IMR-90 (cell line): ENCODE data around the gene OPN5. TPM values are rescaled to one million over a fixed set of nuclear protein-coding genes. Genes with fewer than 3 reads are reported as not detected.

Experiments used
- ATAC-seq: fragments of 200-7000 bp; cut with Tn5 transposase; 2 replicates; pipeline ENCODE4 v1.9.1; 2020; ENCODE audit warnings: low read depth, mild to moderate bottlenecking, moderate library complexity
- BruUV-seq: library from RNA; stranded (reverse); fragments of 400-500 nt; replicated peaks from 2 replicates; lab custom pipeline; 2021; lab: Mats Ljungman, UMichigan
- CTCF ChIA-PET: fragments of 300-600 bp; formaldehyde crosslinking; extraction: SDS; loops from one replicate; lab custom pipeline; 2021; ENCODE audit warnings: antibody characterized with exemption; lab: Yijun Ruan, JAX
- POLR2A ChIA-PET: fragments of 300-600 bp; sonication (Branson Sonifier 250); formaldehyde crosslinking; loops from one replicate; lab custom pipeline; 2022; ENCODE audit warnings: antibody characterized with exemption; ENCODE audit not compliant: unreplicated experiment; lab: Charles Lee
- DNase-seq: peaks from one replicate; pipeline ENCODE4 v3.0.0; 2013
- H2AFZ ChIP-seq: replicated peaks from 2 replicates; pipeline ENCODE3; 2013; ENCODE audit warnings: low read length, mild to moderate bottlenecking; ENCODE audit not compliant: poor library complexity
- H2AK5ac ChIP-seq: 2 replicates; pipeline ENCODE4 v1.6.1; 2013; ENCODE audit warnings: low read depth, low read length, inconsistent platforms
- H2AK9ac ChIP-seq: replicated peaks from 2 replicates; pipeline ENCODE3; 2013; ENCODE audit warnings: mild to moderate bottlenecking, low read depth, low read length, moderate library complexity; ENCODE audit not compliant: poor library complexity
- H2BK120ac ChIP-seq: 2 replicates; pipeline ENCODE4 v1.6.1; 2013; ENCODE audit warnings: low read depth, low read length, inconsistent platforms
- H2BK15ac ChIP-seq: 3 replicates; pipeline ENCODE4 v1.6.1; 2013; ENCODE audit warnings: low read depth, low read length, inconsistent platforms
- H2BK20ac ChIP-seq: 2 replicates; pipeline ENCODE4 v1.6.1; 2013; ENCODE audit warnings: low read depth, mild to moderate bottlenecking, inconsistent platforms, low read length, moderate library complexity
- H2BK5ac ChIP-seq: 2 replicates; pipeline ENCODE4 v1.6.1; 2013; ENCODE audit warnings: mild to moderate bottlenecking, low read depth, low read length, inconsistent platforms; ENCODE audit not compliant: poor library complexity, severe bottlenecking
- H3K14ac ChIP-seq: replicated peaks from 2 replicates; pipeline ENCODE4 v1.6.1; 2013; ENCODE audit warnings: low read depth, low read length, inconsistent platforms
- H3K18ac ChIP-seq: 2 replicates; pipeline ENCODE4 v1.6.1; 2013; ENCODE audit warnings: low read depth, low read length, control low read depth
- H3K23ac ChIP-seq: 2 replicates; pipeline ENCODE4 v1.6.1; 2013; ENCODE audit warnings: low read depth, low read length, inconsistent platforms
- H3K27ac ChIP-seq: 2 replicates; pipeline ENCODE4 v1.5.1; 2013; ENCODE audit warnings: mild to moderate bottlenecking, control low read depth, low read length; ENCODE audit not compliant: insufficient read depth
- H3K27me3 ChIP-seq: 2 replicates; pipeline ENCODE4 v1.6.1; 2013; ENCODE audit warnings: low read length; ENCODE audit not compliant: control insufficient read depth, insufficient read depth
- H3K36me3 ChIP-seq: 2 replicates; pipeline ENCODE4 v1.6.1; 2013; ENCODE audit warnings: low read length, mixed read lengths; ENCODE audit not compliant: control insufficient read depth, insufficient read depth
- H3K4ac ChIP-seq: 2 replicates; pipeline ENCODE4 v1.6.1; 2013; ENCODE audit warnings: low read depth, low read length, inconsistent platforms
- H3K4me1 ChIP-seq: 2 replicates; pipeline ENCODE4 v1.6.1; 2013; ENCODE audit warnings: low read length, mixed read lengths; ENCODE audit not compliant: control insufficient read depth, insufficient read depth
- H3K4me2 ChIP-seq: 2 replicates; pipeline ENCODE4 v1.6.1; 2013; ENCODE audit warnings: low read depth, mild to moderate bottlenecking, control low read depth, low read length, moderate library complexity
- H3K4me3 ChIP-seq: 2 replicates; pipeline ENCODE4 v1.5.1; 2013; ENCODE audit warnings: low read depth, mild to moderate bottlenecking, control low read depth, low read length, moderate library complexity; ENCODE audit not compliant: insufficient read depth
- H3K56ac ChIP-seq: 2 replicates; pipeline ENCODE4 v1.6.1; 2013; ENCODE audit warnings: low read length, inconsistent platforms; ENCODE audit not compliant: insufficient read depth; ENCODE audit errors: extremely low read depth
- H3K79me1 ChIP-seq, 2 experiments: 2 replicates each; pipeline ENCODE4 v1.6.1; 2013; ENCODE audit warnings: low read length in 2 of 2, inconsistent platforms in 1 of 2, low read depth in 1 of 2
- H3K9ac ChIP-seq: 2 replicates; pipeline ENCODE4 v1.6.1; 2013; ENCODE audit warnings: low read depth, low read length, control low read depth
- H3K9me1 ChIP-seq: 2 replicates; pipeline ENCODE4 v1.6.1; 2013; ENCODE audit warnings: low read length, inconsistent platforms; ENCODE audit not compliant: insufficient read depth
- H3K9me3 ChIP-seq: 2 replicates; pipeline ENCODE4 v1.6.1; 2013; ENCODE audit warnings: low read length; ENCODE audit not compliant: control insufficient read depth, insufficient read depth
- H4K20me1 ChIP-seq: 2 replicates; pipeline ENCODE4 v1.6.1; 2013; ENCODE audit warnings: low read length, inconsistent platforms; ENCODE audit not compliant: insufficient read depth
- H4K5ac ChIP-seq: 2 replicates; pipeline ENCODE4 v1.6.1; 2013; ENCODE audit warnings: mild to moderate bottlenecking, low read depth, low read length, control low read depth
- H4K8ac ChIP-seq, 2 experiments: 2 replicates each; pipeline ENCODE4 v1.6.1; 2013; ENCODE audit warnings: low read depth in 2 of 2, low read length in 2 of 2, control low read depth in 1 of 2, inconsistent platforms in 1 of 2
- H4K91ac ChIP-seq: 2 replicates; pipeline ENCODE4 v1.6.1; 2013; ENCODE audit warnings: low read depth, low read length, inconsistent platforms; ENCODE audit not compliant: insufficient read depth
- CTCF ChIP-seq: conservative IDR thresholded peaks from 2 replicates; pipeline ENCODE4 v1.5.1; 2012; ENCODE audit warnings: mild to moderate bottlenecking, low read depth, low read length, improper control_type of control experiment
- NFE2L2 ChIP-seq: fragments of 150-350 bp; IDR thresholded peaks from 2 replicates; pipeline ENCODE4 v1.6.1; 2016; ENCODE audit warnings: low read depth, mild to moderate bottlenecking, low read length
- RFX5 ChIP-seq: IDR thresholded peaks from 2 replicates; pipeline ENCODE4 v1.8.0; 2012; ENCODE audit warnings: low read depth, mild to moderate bottlenecking, low read length, moderate library complexity
- SMC3 ChIP-seq: fragments of 150-350 bp; IDR thresholded peaks from 2 replicates; pipeline ENCODE4 v1.6.1; 2016; ENCODE audit warnings: low read depth, mild to moderate bottlenecking, antibody characterized with exemption, low read length, moderate library complexity
- WGBS, 2 experiments: methylation state at CpG; one replicate each; pipeline versions ENCODE4 v1.1.5 to v1.1.7; 2013; ENCODE audit warnings: missing lambda C conversion rate in 2 of 2; ENCODE audit not compliant: insufficient read length in 1 of 2; ENCODE audit errors: extremely low coverage in 2 of 2; 5-methylcytosine and 5-hydroxymethylcytosine counted together
- dilution Hi-C: fragments of 300-500 bp; cut with HindIII; formaldehyde crosslinking; loops from one replicate; pipeline ENCODE4 v1.14.3; 2018; ENCODE audit warnings: low sequenced_read_pairs; ENCODE audit not compliant: unreplicated experiment
- in situ Hi-C: fragments of 300-500 bp; cut with MboI; formaldehyde crosslinking; loops from 3 replicates; pipeline ENCODE4 v1.14.3; 2019; ENCODE audit warnings: low sequenced_read_pairs, inconsistent platforms, mixed read lengths
- intact Hi-C: fragments of 100-400 bp; cut with micrococcal nuclease; formaldehyde crosslinking; loops from 2 replicates; pipeline ENCODE4 v1.10.0; 2022
- polyA plus RNA-seq, 3 experiments: library from polyadenylated mRNA; depleted of rRNA; stranded (reverse); fragments of >200 nt; gene quantifications; 2 replicates each; pipeline ENCODE4 v1.2.3, GENCODE V29; 2012; ENCODE audit warnings: low replicate concordance in 1 of 3
- total RNA-seq: library from RNA; depleted of rRNA; stranded (reverse); fragments of >200 nt; gene quantifications from 2 replicates; pipeline ENCODE4 v1.2.3, GENCODE V29; 2012

The OPN5 gene
- total and polyA plus RNA-seq, 2 of the 4 experiments (the other 2 are of a cell fraction) = not detected

- no peak overlapping the region for H3K9ac ChIP-seq
- no CpG with 5 or more reads among the region's 7 CpGs for WGBS, 2 experiments
- no peak overlapping the region for H3K23ac ChIP-seq
- intact Hi-C loops = no loop called here
- H3K56ac ChIP-seq = no peak overlapping the region
- H4K8ac ChIP-seq = no peak overlapping the region
- no peak overlapping the region for H2AK9ac ChIP-seq
- no peaks in the 10 kb centered on the region for H3K36me3 ChIP-seq
- ChIA-PET POLR2A (no interaction called here), CTCF (no interaction called here)
- H3K9me3 ChIP-seq = no peaks in the 10 kb centered on the region
- H3K4ac ChIP-seq = no peak overlapping the region
- no peaks in the 10 kb centered on the region for H4K20me1 ChIP-seq
- no peak overlapping the region for H2BK15ac ChIP-seq
- no peak overlapping the region for H2BK20ac ChIP-seq
- TF ChIP-seq CTCF (no peak), NFE2L2 (no peak), SMC3 (no peak), RFX5 (no peak)
- no peak overlapping the region for H2BK120ac ChIP-seq
- H3K9me1 ChIP-seq = no peaks in the 10 kb centered on the region
- DNase-seq = no peak
- H4K91ac ChIP-seq = no peak overlapping the region
- in situ Hi-C loops = no loop called here
- no peak overlapping the region for H2AK5ac ChIP-seq
- no TSS peak for BruUV-seq
- no peaks in the 10 kb centered on the region for H3K27me3 ChIP-seq
- no peaks in the 10 kb centered on the region for H3K79me1 ChIP-seq
- no peak overlapping the region for H3K27ac ChIP-seq
- H2BK5ac ChIP-seq = no peak overlapping the region
- no peak overlapping the region for H2AFZ ChIP-seq
- H3K18ac ChIP-seq = no peak overlapping the region
- no peaks in the 10 kb centered on the region for H3K4me1 ChIP-seq
- H3K14ac ChIP-seq = no peak overlapping the region
- no peak overlapping the region for H3K4me2 ChIP-seq
- dilution Hi-C loops = no loop called here
- no peak overlapping the region for H3K4me3 ChIP-seq
- no peak overlapping the region for H4K5ac ChIP-seq
- no peak for ATAC-seq
Observed at GRCh38 chr6:47736083-47736700, 45.6 kb upstream of the OPN5 start.
